Measurements from ENCODE around the gene APOD. TPM values are rescaled to one million over a fixed set of nuclear protein-coding genes. Genes with fewer than 3 reads are reported as not detected.
A peak's percentile ranks its signal among the peaks of the same experiment; 100 is the strongest.

The APOD gene
- polyA plus RNA-seq, 1 experiment = 8.3 TPM

DNA sequence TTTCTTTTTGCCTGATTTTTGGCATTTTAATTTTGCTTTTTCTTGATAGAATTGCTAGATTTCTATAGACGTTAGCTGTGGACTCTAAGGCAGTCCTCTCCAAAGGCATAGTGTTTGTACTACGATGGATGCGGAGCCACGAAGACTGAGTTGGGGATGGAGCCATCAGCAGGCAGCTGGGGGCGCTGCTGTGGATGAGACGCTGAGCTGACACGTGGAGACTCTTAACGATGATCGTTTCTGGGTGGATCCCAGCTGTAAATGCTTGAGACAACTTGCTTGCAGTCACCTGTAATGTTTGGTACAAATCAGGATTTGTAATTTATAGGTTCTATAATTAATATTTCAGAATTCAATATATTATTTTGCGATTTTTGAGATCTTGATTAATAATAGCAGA, 27.4 kb downstream of the APOD start:
- peaks cover 3% of the 10 kb centered on the region; the same call in 1 of the 2 replicates for H3K27me3 ChIP-seq (ENCODE audit: control insufficient read depth, insufficient read depth, low read length)
- ChIA-PET POLR2A (no interaction called here), CTCF (interaction anchor here (1.1 to 1.4 kb wide), 2 partner anchors 9 to 53 kb away, joined by 3 read pairs; no protein-coding TSS in a partner anchor)
- no peak overlapping the region for H3K4me3 ChIP-seq (ENCODE audit: low read depth, low read length)
- TF ChIP-seq CTCF (IDR thresholded peaks at IDR 0.05; ENCODE audit: insufficient read depth, low read depth, low read length) = peak; percentile 47
- no peaks in the 10 kb centered on the region for H3K36me3 ChIP-seq (ENCODE audit: control insufficient read depth, insufficient read depth, low read length)
- DNase-seq (ENCODE audit: low read depth) = no peak

DNA sequence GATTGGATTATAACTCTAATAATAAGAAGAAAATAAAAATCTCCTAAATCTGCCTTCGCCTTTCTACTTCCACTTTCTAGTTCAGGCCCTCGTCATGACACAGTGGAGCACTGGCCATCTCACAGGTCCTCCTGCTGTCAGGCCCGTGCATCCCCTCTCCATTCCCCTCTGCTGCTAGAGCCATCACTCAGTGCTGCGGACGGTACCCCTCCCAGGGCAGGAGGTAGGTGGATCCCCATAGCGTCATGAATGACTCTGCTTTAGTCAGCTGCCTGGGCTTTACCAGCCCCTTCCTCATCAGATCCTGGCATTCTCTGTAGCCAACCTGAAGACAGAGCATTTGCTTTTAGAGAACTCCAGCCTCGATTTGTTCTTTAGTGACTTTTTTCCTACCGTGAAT, 28.6 kb downstream of the APOD start:
- H3K27me3 ChIP-seq (ENCODE audit: control insufficient read depth, insufficient read depth, low read length) = peaks cover 4% of the 10 kb centered on the region; the same call in 1 of the 2 replicates
- TF ChIP-seq CTCF (IDR thresholded peaks at IDR 0.05; ENCODE audit: insufficient read depth, low read depth, low read length) = no peak
- DNase-seq (ENCODE audit: low read depth) = no peak
- H3K4me3 ChIP-seq (ENCODE audit: low read depth, low read length) = no peak overlapping the region
- no peaks in the 10 kb centered on the region for H3K36me3 ChIP-seq (ENCODE audit: control insufficient read depth, insufficient read depth, low read length)
- CTCF ChIA-PET = interaction anchor here (1.4 kb wide), 1 partner anchor 25 kb away, joined by 3 read pairs; no protein-coding TSS in a partner anchor
- POLR2A ChIA-PET = no interaction called here

DNA sequence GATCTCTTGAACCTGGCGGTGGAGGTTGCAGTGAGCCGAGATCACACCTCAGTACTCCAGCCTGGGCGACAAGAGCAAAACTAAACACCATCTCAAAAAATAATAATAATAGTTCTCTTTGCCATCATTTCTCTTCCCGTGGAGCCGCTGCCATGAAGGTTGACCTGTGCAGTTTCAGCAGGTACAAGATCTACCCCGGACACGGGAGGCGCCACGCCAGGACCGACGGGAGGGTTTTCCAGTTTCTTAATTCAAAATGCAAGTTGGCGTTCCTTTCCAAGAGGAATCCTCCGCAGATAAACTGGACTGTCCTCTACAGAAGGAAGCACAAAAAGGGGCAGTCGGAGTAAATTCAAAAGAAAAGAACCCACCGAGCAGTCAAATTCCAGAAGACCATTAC, 29.3 kb downstream of the APOD start:
- ChIA-PET CTCF (interaction anchor here (1.4 kb wide), 1 partner anchor 26 kb away, joined by 3 read pairs; no protein-coding TSS in a partner anchor), POLR2A (no interaction called here)

GRCh38 chr3:195553268-195553667, 30.5 kb downstream of the APOD start:
- CTCF ChIA-PET = interaction anchor here (0.7 kb wide), 1 partner anchor 282 kb away, joined by 3 read pairs; the partner anchor contains the start of gene XXYLT1
- no peak for DNase-seq (ENCODE audit: low read depth)
- POLR2A ChIA-PET = no interaction called here
- H3K36me3 ChIP-seq (ENCODE audit: control insufficient read depth, insufficient read depth, low read length) = no peaks in the 10 kb centered on the region
- H3K27me3 ChIP-seq (ENCODE audit: control insufficient read depth, insufficient read depth, low read length) = peaks cover 4% of the 10 kb centered on the region
- H3K4me3 ChIP-seq (ENCODE audit: low read depth, low read length) = no peak overlapping the region
- TF ChIP-seq CTCF (IDR thresholded peaks at IDR 0.05; ENCODE audit: insufficient read depth, low read depth, low read length) = no peak

More for the DNA sequence above, 29.3 kb downstream of the APOD start:
- peaks cover 4% of the 10 kb centered on the region; the same call in 1 of the 2 replicates for H3K27me3 ChIP-seq (ENCODE audit: control insufficient read depth, insufficient read depth, low read length)
- H3K36me3 ChIP-seq (ENCODE audit: control insufficient read depth, insufficient read depth, low read length) = no peaks in the 10 kb centered on the region
- no peak overlapping the region for H3K4me3 ChIP-seq (ENCODE audit: low read depth, low read length)
- no peak for DNase-seq (ENCODE audit: low read depth)
- no peak for TF ChIP-seq CTCF (IDR thresholded peaks at IDR 0.05; ENCODE audit: insufficient read depth, low read depth, low read length)

- peaks cover 4% of the 10 kb centered on the region for H3K27me3 ChIP-seq (ENCODE audit: control insufficient read depth, insufficient read depth, low read length)
- CTCF ChIA-PET = interaction anchor here (0.7 to 1.5 kb wide), 2 partner anchors 8 to 29 kb away, joined by 3 to 4 read pairs; partner anchors contain the start of gene PPP1R2
- POLR2A ChIA-PET = no interaction called here
- DNase-seq (ENCODE audit: low read depth) = no peak
- H3K36me3 ChIP-seq (ENCODE audit: control insufficient read depth, insufficient read depth, low read length) = no peaks in the 10 kb centered on the region
- no peak overlapping the region for H3K4me3 ChIP-seq (ENCODE audit: low read depth, low read length)
- no peak for TF ChIP-seq CTCF (IDR thresholded peaks at IDR 0.05; ENCODE audit: insufficient read depth, low read depth, low read length)
Measured at GRCh38 chr3:195551381-195551978, 32.3 kb downstream of the APOD start.

All from BJ (cell line).